D721Med (cell line): ENCODE data around the gene NARF.

Experiments used
- DNase-seq: peaks from one replicate; pipeline ENCODE4 v3.0.0; 2011; ENCODE audit warnings: low spot score; ENCODE audit not compliant: insufficient read length
- FAIRE-seq: peaks from 2 replicates; lab custom pipeline; 2011; peaks lifted over from hg19 to GRCh38; lab: Jason Lieb, UNC
- CTCF ChIP-seq: IDR thresholded peaks from 2 replicates; pipeline ENCODE4 v1.5.1; 2012; ENCODE audit warnings: mild to moderate bottlenecking, control low read depth; ENCODE audit not compliant: insufficient read depth; ENCODE audit errors: missing control alignments

NARF gene

GRCh38 chr17:82433560-82434215, 24.9 kb upstream of the NARF start:
- DNase-seq, result no peak
- no peak for FAIRE-seq
- TF ChIP-seq CTCF, result no peak

GRCh38 chr17:82434216-82434565, 24.4 kb upstream of the NARF start:
- DNase-seq (no peak), FAIRE-seq (no peak)
- TF ChIP-seq CTCF, result no peak

GRCh38 chr17:82435103-82435502, 23.4 kb upstream of the NARF start:
- DNase-seq (no peak), FAIRE-seq (no peak)
- no peak for TF ChIP-seq CTCF

- DNase-seq, result no peak
- no peak for FAIRE-seq
- no peak for TF ChIP-seq CTCF
Measured at GRCh38 chr17:82435601-82436583, 22.6 kb upstream of the NARF start.

GRCh38 chr17:82436601-82437324, 21.8 kb upstream of the NARF start:
- no peak for FAIRE-seq
- DNase-seq, result no peak
- TF ChIP-seq CTCF, result no peak

- FAIRE-seq, result no peak
- no peak for DNase-seq
Measured at GRCh38 chr17:82437325-82437668, 21.2 kb upstream of the NARF start.

More at GRCh38 chr17:82437325-82437668, 21.2 kb upstream of the NARF start:
- TF ChIP-seq CTCF, result no peak
